ENCODE results near the gene IL17REL. TPM values are rescaled to one million over a fixed set of nuclear protein-coding genes. Genes with fewer than 3 reads are reported as not detected.

Gene IL17REL
- total and polyA plus RNA-seq, 10 of the 15 experiments (the other 5 are each of a cell fraction or from before 2014, with no cell fraction given): 0.03 TPM; not detected in 9

DNA sequence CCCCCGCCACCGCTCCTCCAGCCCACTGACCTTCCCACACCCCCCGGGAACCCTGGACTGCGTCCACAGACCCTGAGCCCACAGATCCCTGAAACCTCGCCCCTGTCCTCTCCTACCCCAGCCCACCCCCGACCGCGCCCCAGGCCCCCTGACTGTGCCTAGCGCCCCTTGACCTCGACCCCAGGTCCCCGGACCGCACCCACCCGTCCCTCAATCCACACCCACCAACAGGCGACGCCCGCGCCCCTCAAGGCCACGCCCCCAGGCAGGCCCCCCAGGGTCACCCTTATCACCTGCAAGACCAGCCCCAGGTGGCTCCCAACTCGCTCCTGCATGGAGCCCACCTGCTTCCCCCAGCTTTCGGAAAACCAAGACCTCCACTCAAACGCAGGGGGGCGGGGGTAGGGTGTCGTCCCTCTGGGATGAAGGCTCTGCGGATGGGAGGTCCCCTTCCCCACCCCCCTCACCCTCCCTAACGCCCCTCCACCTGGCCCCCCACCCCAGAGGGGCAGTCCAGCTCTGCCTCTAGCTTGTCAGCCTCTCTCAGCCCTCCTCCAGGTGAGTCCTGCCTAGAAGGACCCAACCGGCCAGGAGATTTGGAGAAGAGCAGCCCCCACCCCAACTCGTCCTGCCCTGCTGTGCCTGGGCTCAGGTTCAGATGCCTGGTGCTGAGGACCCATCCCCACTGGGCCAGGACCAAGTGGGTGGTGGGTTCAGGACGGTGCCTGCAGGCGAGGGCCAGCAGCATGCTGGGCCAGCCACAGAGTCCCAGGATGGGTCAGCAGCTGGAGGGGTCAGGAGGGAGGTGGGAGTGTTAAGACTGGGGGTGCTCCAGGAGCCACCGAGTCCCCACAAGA, 3.1 kb upstream of the IL17REL start:
- no peak for FAIRE-seq
- H3K27me3 ChIP-seq (replicated peaks in 1 of 2; ENCODE audit: control insufficient read depth in 2 of 2, insufficient read depth in 2 of 2, low read length in 1 of 2): no peaks in the 10 kb centered on the region; a peak in 1 of 4 replicates
- no TSS peak for BruUV-seq (replicated peaks)
- H3K9me3 ChIP-seq (replicated peaks; ENCODE audit: control insufficient read depth, insufficient read depth, low read length): no peaks in the 10 kb centered on the region; the same call in 2 of the 3 replicates
- ChIA-PET RAD21 (ENCODE audit: unreplicated experiment) (no interaction called here), SMC1A (ENCODE audit: uncharacterized antibody, unreplicated experiment) (interaction anchor here (1.0 kb wide), 1 partner anchor 10 kb away, joined by 4 read pairs; no protein-coding TSS in a partner anchor), POLR2A (interaction anchor here (0.6 kb wide), 1 partner anchor 101 kb away, joined by 8 read pairs; no protein-coding TSS in a partner anchor), CTCF (interaction anchor here (0.8 to 2.7 kb wide), 2 partner anchors 39 to 85 kb away, joined by 3 to 18 read pairs; no protein-coding TSS in a partner anchor)
- H3K9ac ChIP-seq (ENCODE audit: control insufficient read depth, insufficient read depth, low read length): no peak overlapping the region
- intact Hi-C loops (cut with micrococcal nuclease; ENCODE audit: unreplicated experiment): loop anchor here (5.0 kb wide), 1 partner anchor 83 kb away; no protein-coding TSS in a partner anchor
- no peak overlapping the region for H3K4me3 ChIP-seq
- H3K27ac ChIP-seq (ENCODE audit: control insufficient read depth, insufficient read depth): no peak overlapping the region
- 82% methylated on average over 12 of the region's 30 CpGs for WGBS (ENCODE audit: insufficient coverage, insufficient replicate concordance, low lambda C conversion rate, missing lambda C conversion rate)
- H4K20me1 ChIP-seq (ENCODE audit: control insufficient read depth, insufficient read depth): no peaks in the 10 kb centered on the region
- ATAC-seq: no peak
- in situ Hi-C loops (cut with MboI): no loop called here
- no peak overlapping the region; the same call in 1 of the 2 replicates for H3K4me2 ChIP-seq (ENCODE audit: control insufficient read depth, insufficient read depth)
- H3K36me3 ChIP-seq (ENCODE audit: control insufficient read depth in 2 of 2, insufficient read depth in 2 of 2, low read length in 1 of 2): no peaks in the 10 kb centered on the region
- H2AFZ ChIP-seq (ENCODE audit: control insufficient read depth, low read depth, low read length): no peak overlapping the region
- H3K4me1 ChIP-seq (ENCODE audit: control insufficient read depth, insufficient read depth, low read length): peaks cover 36% of the 10 kb centered on the region
- no peak for DNase-seq (ENCODE audit: low read depth, low spot score)
- H3K79me2 ChIP-seq (ENCODE audit: control insufficient read depth, insufficient read depth, low read length): no peaks in the 10 kb centered on the region
- TF ChIP-seq, protein P1, sequence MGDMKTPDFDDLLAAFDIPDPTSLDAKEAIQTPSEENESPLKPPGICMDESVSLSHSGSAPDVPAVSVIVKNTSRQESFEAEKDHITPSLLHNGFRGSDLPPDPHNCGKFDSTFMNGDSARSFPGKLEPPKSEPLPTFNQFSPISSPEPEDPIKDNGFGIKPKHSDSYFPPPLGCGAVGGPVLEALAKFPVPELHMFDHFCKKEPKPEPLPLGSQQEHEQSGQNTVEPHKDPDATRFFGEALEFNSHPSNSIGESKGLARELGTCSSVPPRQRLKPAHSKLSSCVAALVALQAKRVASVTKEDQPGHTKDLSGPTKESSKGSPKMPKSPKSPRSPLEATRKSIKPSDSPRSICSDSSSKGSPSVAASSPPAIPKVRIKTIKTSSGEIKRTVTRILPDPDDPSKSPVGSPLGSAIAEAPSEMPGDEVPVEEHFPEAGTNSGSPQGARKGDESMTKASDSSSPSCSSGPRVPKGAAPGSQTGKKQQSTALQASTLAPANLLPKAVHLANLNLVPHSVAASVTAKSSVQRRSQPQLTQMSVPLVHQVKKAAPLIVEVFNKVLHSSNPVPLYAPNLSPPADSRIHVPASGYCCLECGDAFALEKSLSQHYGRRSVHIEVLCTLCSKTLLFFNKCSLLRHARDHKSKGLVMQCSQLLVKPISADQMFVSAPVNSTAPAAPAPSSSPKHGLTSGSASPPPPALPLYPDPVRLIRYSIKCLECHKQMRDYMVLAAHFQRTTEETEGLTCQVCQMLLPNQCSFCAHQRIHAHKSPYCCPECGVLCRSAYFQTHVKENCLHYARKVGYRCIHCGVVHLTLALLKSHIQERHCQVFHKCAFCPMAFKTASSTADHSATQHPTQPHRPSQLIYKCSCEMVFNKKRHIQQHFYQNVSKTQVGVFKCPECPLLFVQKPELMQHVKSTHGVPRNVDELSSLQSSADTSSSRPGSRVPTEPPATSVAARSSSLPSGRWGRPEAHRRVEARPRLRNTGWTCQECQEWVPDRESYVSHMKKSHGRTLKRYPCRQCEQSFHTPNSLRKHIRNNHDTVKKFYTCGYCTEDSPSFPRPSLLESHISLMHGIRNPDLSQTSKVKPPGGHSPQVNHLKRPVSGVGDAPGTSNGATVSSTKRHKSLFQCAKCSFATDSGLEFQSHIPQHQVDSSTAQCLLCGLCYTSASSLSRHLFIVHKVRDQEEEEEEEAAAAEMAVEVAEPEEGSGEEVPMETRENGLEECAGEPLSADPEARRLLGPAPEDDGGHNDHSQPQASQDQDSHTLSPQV (IDR thresholded peaks at IDR 0.05): no peak
- TF ChIP-seq, protein P2, sequence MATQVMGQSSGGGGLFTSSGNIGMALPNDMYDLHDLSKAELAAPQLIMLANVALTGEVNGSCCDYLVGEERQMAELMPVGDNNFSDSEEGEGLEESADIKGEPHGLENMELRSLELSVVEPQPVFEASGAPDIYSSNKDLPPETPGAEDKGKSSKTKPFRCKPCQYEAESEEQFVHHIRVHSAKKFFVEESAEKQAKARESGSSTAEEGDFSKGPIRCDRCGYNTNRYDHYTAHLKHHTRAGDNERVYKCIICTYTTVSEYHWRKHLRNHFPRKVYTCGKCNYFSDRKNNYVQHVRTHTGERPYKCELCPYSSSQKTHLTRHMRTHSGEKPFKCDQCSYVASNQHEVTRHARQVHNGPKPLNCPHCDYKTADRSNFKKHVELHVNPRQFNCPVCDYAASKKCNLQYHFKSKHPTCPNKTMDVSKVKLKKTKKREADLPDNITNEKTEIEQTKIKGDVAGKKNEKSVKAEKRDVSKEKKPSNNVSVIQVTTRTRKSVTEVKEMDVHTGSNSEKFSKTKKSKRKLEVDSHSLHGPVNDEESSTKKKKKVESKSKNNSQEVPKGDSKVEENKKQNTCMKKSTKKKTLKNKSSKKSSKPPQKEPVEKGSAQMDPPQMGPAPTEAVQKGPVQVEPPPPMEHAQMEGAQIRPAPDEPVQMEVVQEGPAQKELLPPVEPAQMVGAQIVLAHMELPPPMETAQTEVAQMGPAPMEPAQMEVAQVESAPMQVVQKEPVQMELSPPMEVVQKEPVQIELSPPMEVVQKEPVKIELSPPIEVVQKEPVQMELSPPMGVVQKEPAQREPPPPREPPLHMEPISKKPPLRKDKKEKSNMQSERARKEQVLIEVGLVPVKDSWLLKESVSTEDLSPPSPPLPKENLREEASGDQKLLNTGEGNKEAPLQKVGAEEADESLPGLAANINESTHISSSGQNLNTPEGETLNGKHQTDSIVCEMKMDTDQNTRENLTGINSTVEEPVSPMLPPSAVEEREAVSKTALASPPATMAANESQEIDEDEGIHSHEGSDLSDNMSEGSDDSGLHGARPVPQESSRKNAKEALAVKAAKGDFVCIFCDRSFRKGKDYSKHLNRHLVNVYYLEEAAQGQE (IDR thresholded peaks at IDR 0.05; ENCODE audit: low read depth, low read length): no peak
